Endothelial cell of umbilical vein (primary cell): ENCODE data around the gene HNRNPLL. TPM values are rescaled to one million over a fixed set of nuclear protein-coding genes. Genes with fewer than 3 reads are reported as not detected.

Source experiments
- BruUV-seq: library from RNA; stranded (reverse); fragments of 400-500 nt; replicated peaks from 2 replicates; lab custom pipeline; 2021; lab: Mats Ljungman, UMichigan
- CTCF ChIA-PET: fragments of 300-600, 350-600 bp; sonication (Branson Sonifier 250); formaldehyde crosslinking; loops from one replicate; lab custom pipeline; 2021; ENCODE audit warnings: antibody characterized with exemption, inconsistent platforms; lab: Charles Lee
- POLR2A ChIA-PET: fragments of 300-600, 350-600 bp; sonication (Branson Sonifier 250); formaldehyde crosslinking; loops from one replicate; lab custom pipeline; 2021; ENCODE audit warnings: antibody characterized with exemption, inconsistent platforms; lab: Charles Lee
- DNase-seq: peaks from one replicate; pipeline ENCODE4 v3.0.0-alpha.2; 2011; ENCODE audit warnings: low read depth, low spot score
- FAIRE-seq: peaks from 2 replicates; lab custom pipeline; 2011; peaks lifted over from hg19 to GRCh38; lab: Jason Lieb, UNC
- H2AFZ ChIP-seq: 2 replicates; pipeline ENCODE4 v1.6.0; 2012; ENCODE audit warnings: low read depth, low read length, control low read depth, inconsistent platforms
- H3K27ac ChIP-seq: 2 replicates; pipeline ENCODE4 v1.5.1; 2011; ENCODE audit warnings: low read depth, mild to moderate bottlenecking, control low read depth, low read length, moderate library complexity; ENCODE audit not compliant: insufficient read depth
- H3K27me3 ChIP-seq, 2 experiments: 2 replicates each; pipeline versions ENCODE4 v1.6.0 to v1.6.1; 2011; ENCODE audit warnings: low read length in 2 of 2, mixed read lengths in 1 of 2; ENCODE audit not compliant: control insufficient read depth in 2 of 2, insufficient read depth in 2 of 2
- H3K36me3 ChIP-seq, 2 experiments: 2 replicates in 1 of 2; 3 replicates in 1 of 2; pipeline ENCODE4 v1.5.1; 2011; ENCODE audit warnings: low read length in 2 of 2, mild to moderate bottlenecking in 1 of 2, moderate library complexity in 1 of 2; ENCODE audit not compliant: control insufficient read depth in 2 of 2, insufficient read depth in 2 of 2; ENCODE audit errors: extremely low read depth in 1 of 2
- H3K4me1 ChIP-seq: 3 replicates; pipeline ENCODE4 v1.5.1; 2011; ENCODE audit warnings: mild to moderate bottlenecking, low read length; ENCODE audit not compliant: control insufficient read depth, insufficient read depth; ENCODE audit errors: extremely low read depth
- H3K4me2 ChIP-seq: 2 replicates; pipeline ENCODE4 v1.6.1; 2011; ENCODE audit warnings: low read length, control low read depth, mixed read lengths; ENCODE audit not compliant: insufficient read depth
- H3K4me3 ChIP-seq, 3 experiments: fragments of 200-600 bp in 1 of 3; sonication (generic), shearing (Covaris generic) in 1 of 3; replicated peaks in 1 of 3; 2 replicates each; pipeline ENCODE4 v1.5.1; 2011 to 2016; ENCODE audit warnings: control low read depth in 3 of 3, low read length in 3 of 3, mild to moderate bottlenecking in 2 of 3, inconsistent platforms in 1 of 3, low read depth in 1 of 3, moderate library complexity in 1 of 3; ENCODE audit not compliant: insufficient read depth in 1 of 3
- H3K79me2 ChIP-seq: 2 replicates; pipeline ENCODE4 v1.6.0; 2012; ENCODE audit warnings: low read length, inconsistent platforms; ENCODE audit not compliant: control insufficient read depth, insufficient read depth
- H3K9ac ChIP-seq: replicated peaks from 2 replicates; pipeline ENCODE3; 2011; ENCODE audit warnings: low read length, control low read depth; ENCODE audit not compliant: insufficient read depth; ENCODE audit errors: extremely low read depth
- H3K9me1 ChIP-seq: replicated peaks from 3 replicates; pipeline ENCODE4 v1.6.0; 2011; ENCODE audit warnings: mild to moderate bottlenecking, low read length; ENCODE audit not compliant: control insufficient read depth, insufficient read depth; ENCODE audit errors: extremely low read depth
- H3K9me3 ChIP-seq: replicated peaks from 2 replicates; pipeline ENCODE4 v1.5.1; 2012; ENCODE audit warnings: low read length, inconsistent platforms; ENCODE audit not compliant: control insufficient read depth, insufficient read depth
- H4K20me1 ChIP-seq: replicated peaks from 2 replicates; pipeline ENCODE3; 2011; ENCODE audit warnings: mild to moderate bottlenecking, low read length; ENCODE audit not compliant: control insufficient read depth, insufficient read depth; ENCODE audit errors: extremely low read depth
- CTCF ChIP-seq, 2 donors: IDR thresholded peaks; 1 replicate in 1 of 2; 2 replicates in 1 of 2; pipeline ENCODE4 v1.5.1; 2011; ENCODE audit warnings: low read length in 2 of 2, mild to moderate bottlenecking in 2 of 2, moderate library complexity in 2 of 2, control low read depth in 1 of 2, inconsistent platforms in 1 of 2, low read depth in 1 of 2; ENCODE audit not compliant: insufficient read depth in 1 of 2; ENCODE audit errors: extremely low read depth in 1 of 2
- EZH2 ChIP-seq: IDR thresholded peaks from 2 replicates; pipeline ENCODE4 v1.6.1; 2012; ENCODE audit warnings: borderline replicate concordance, low read depth, mild to moderate bottlenecking, moderate library complexity, low read length, inconsistent platforms; ENCODE audit not compliant: severe bottlenecking
- FOS ChIP-seq: IDR thresholded peaks from 2 replicates; pipeline ENCODE4 v1.6.1; 2011; ENCODE audit warnings: mild to moderate bottlenecking, low read length, moderate library complexity, borderline replicate concordance; ENCODE audit not compliant: insufficient read depth
- GATA2 ChIP-seq: IDR thresholded peaks from 2 replicates; pipeline ENCODE4 v1.7.0; 2011; ENCODE audit warnings: low read depth, mild to moderate bottlenecking, moderate library complexity, mixed read lengths, low read length; ENCODE audit not compliant: insufficient read length, insufficient read depth
- JUN ChIP-seq: IDR thresholded peaks from 2 replicates; pipeline ENCODE4 v1.6.1; 2011; ENCODE audit warnings: borderline replicate concordance, low read depth; ENCODE audit not compliant: insufficient read length, insufficient read depth
- MAX ChIP-seq: IDR thresholded peaks from 2 replicates; pipeline ENCODE4 v1.6.1; 2011; ENCODE audit not compliant: insufficient read depth, insufficient read length
- MYC ChIP-seq: IDR thresholded peaks from one replicate; pipeline ENCODE4 v1.6.1; 2011; ENCODE audit warnings: mild to moderate bottlenecking, low read depth, low read length
- POLR2A ChIP-seq: IDR thresholded peaks from 2 replicates; pipeline ENCODE4 v1.6.1; 2012; ENCODE audit warnings: low read depth, mild to moderate bottlenecking, control low read depth, low read length
- POLR2AphosphoS5 ChIP-seq: IDR thresholded peaks from 2 replicates; pipeline ENCODE4 v1.6.1; 2012; ENCODE audit warnings: low read depth, mild to moderate bottlenecking, control low read depth, low read length, moderate library complexity; ENCODE audit not compliant: insufficient read depth
- dilution Hi-C: fragments of 300-500 bp; cut with MboI; formaldehyde crosslinking; loops from one replicate; pipeline ENCODE4 v1.15.0; 2019; ENCODE audit warnings: low sequenced_read_pairs; ENCODE audit not compliant: extremely low pct_ligation_motif_present
- intact Hi-C: fragments of 100-400 bp; cut with micrococcal nuclease; formaldehyde crosslinking; loops from one replicate; pipeline ENCODE4 v1.10.0; 2022
- polyA plus RNA-seq, 4 experiments: library from polyadenylated mRNA; depleted of rRNA in 3 of 4; stranded (reverse) in 3 of 4; unstranded in 1 of 4; fragments of >200 nt; gene quantifications; 2 replicates each; pipeline versions ENCODE4 v1.2.1 to v1.2.3, GENCODE V29; 2011 to 2012; ENCODE audit warnings: missing spikeins in 1 of 4
- total RNA-seq: library from RNA; stranded (reverse); gene quantifications from 2 replicates; pipeline ENCODE4 v1.2.3, GENCODE V29; 2021

The HNRNPLL gene
- total and polyA plus RNA-seq, 2 donors (not counting 3 experiments of a cell fraction or from before 2014, with no cell fraction given) = 19.8 to 56.2 TPM

- H3K9me3 ChIP-seq = no peaks in the 10 kb centered on the region
- H3K79me2 ChIP-seq = no peaks in the 10 kb centered on the region
- H3K27ac ChIP-seq = no peak overlapping the region
- H2AFZ ChIP-seq = no peak overlapping the region
- no peaks in the 10 kb centered on the region for H3K4me1 ChIP-seq
- H3K4me3 ChIP-seq = no peak overlapping the region
- no peak for DNase-seq
- no peaks in the 10 kb centered on the region for H3K36me3 ChIP-seq
- TF ChIP-seq JUN (no peak), EZH2 (no peak), POLR2AphosphoS5 (no peak), CTCF (IDR thresholded peaks at IDR 0.05; ENCODE audit: extremely low read depth in 1 of 2, insufficient read depth in 1 of 2, low read depth in 1 of 2, low read length in 2 of 2) (no peak), GATA2 (no peak), POLR2A (no peak), MAX (no peak), MYC (no peak), FOS (no peak)
- FAIRE-seq = no peak
- dilution Hi-C loops = no loop called here
- intact Hi-C loops = no loop called here
- peaks cover 1 to 3% of the 10 kb centered on the region in 2 experiments for H3K27me3 ChIP-seq
- H3K9ac ChIP-seq = no peak overlapping the region
- POLR2A ChIA-PET = interaction anchor here (0.7 kb wide), 1 partner anchor 138 kb away, joined by 3 read pairs; the partner anchor contains the start of gene SRSF7
- H3K4me2 ChIP-seq = no peak overlapping the region
- H4K20me1 ChIP-seq = no peaks in the 10 kb centered on the region
- CTCF ChIA-PET = no interaction called here
- BruUV-seq = no TSS peak
- no peaks in the 10 kb centered on the region for H3K9me1 ChIP-seq
These were observed 10.6 kb upstream of the HNRNPLL start for GRCh38 chr2:38613126-38613848.
